GM23338 (cell line): ENCODE results near the gene ADGRB2. TPM values are rescaled to one million over a fixed set of nuclear protein-coding genes. Genes with fewer than 3 reads are reported as not detected.

Source experiments
- ATAC-seq: fragments of 200-7000 bp; cut with Tn5 transposase; 3 replicates; pipeline ENCODE4 v1.9.1; 2020
- DNase-seq: peaks from one replicate; pipeline ENCODE4 v3.0.0-alpha.2; 2015; ENCODE audit warnings: low spot score
- H2AFZ ChIP-seq: fragments of 200-600 bp; sonication (generic); 2 replicates; pipeline ENCODE4 v1.8.0; 2016; ENCODE audit warnings: antibody characterized with exemption, mild to moderate bottlenecking, moderate library complexity
- H3F3A ChIP-seq: fragments of 200-600 bp; sonication (generic); replicated peaks from 2 replicates; pipeline ENCODE4 v1.8.0; 2017; ENCODE audit warnings: antibody characterized with exemption, mixed run types, low read depth
- H3K27ac ChIP-seq: fragments of 200-600 bp; sonication (generic); 2 replicates; pipeline ENCODE4 v1.6.1; 2016; ENCODE audit warnings: low read depth
- H3K27me3 ChIP-seq: fragments of 200-600 bp; sonication (generic); 2 replicates; pipeline ENCODE4 v1.8.0; 2016; ENCODE audit warnings: mild to moderate bottlenecking, mixed run types, moderate library complexity; ENCODE audit not compliant: insufficient read depth
- H3K36me3 ChIP-seq: fragments of 200-600 bp; sonication (generic); 2 replicates; pipeline ENCODE4 v1.8.0; 2016; ENCODE audit warnings: mild to moderate bottlenecking; ENCODE audit not compliant: insufficient read depth
- H3K4me1 ChIP-seq: fragments of 200-600 bp; sonication (generic); 2 replicates; pipeline ENCODE4 v1.8.0; 2016; ENCODE audit warnings: mild to moderate bottlenecking, moderate library complexity; ENCODE audit not compliant: insufficient read depth
- H3K4me2 ChIP-seq: fragments of 200-600 bp; sonication (generic); 2 replicates; pipeline ENCODE4 v1.7.1; 2017; ENCODE audit warnings: mixed run types
- H3K4me3 ChIP-seq: fragments of 200-600 bp; sonication (generic); 2 replicates; pipeline ENCODE4 v1.6.1; 2016; ENCODE audit warnings: mixed run types
- H3K79me2 ChIP-seq: fragments of 200-600 bp; sonication (generic); replicated peaks from 2 replicates; pipeline ENCODE4 v1.8.0; 2017; ENCODE audit warnings: mild to moderate bottlenecking; ENCODE audit not compliant: insufficient read depth
- H3K9me2 ChIP-seq: fragments of 200-600 bp; sonication (generic); 2 replicates; pipeline ENCODE4 v1.8.0; 2017; ENCODE audit not compliant: insufficient read depth
- H4K20me1 ChIP-seq: fragments of 200-600 bp; sonication (generic); replicated peaks from 2 replicates; pipeline ENCODE4 v1.8.0; 2017; ENCODE audit warnings: mild to moderate bottlenecking; ENCODE audit not compliant: insufficient read depth
- H3K27ac Mint-ChIP-seq: 2 replicates; pipeline ENCODE4 v1.8.0; 2020; ENCODE audit warnings: inconsistent platforms, mild to moderate bottlenecking, moderate library complexity, mixed read lengths
- H3K27me3 Mint-ChIP-seq: 3 replicates; pipeline ENCODE4 v1.8.0; 2022; ENCODE audit warnings: low read depth, mild to moderate bottlenecking, moderate library complexity, mixed read lengths, inconsistent platforms; ENCODE audit not compliant: insufficient read depth, poor library complexity
- H3K36me3 Mint-ChIP-seq: 3 replicates; pipeline ENCODE4 v1.8.0; 2021; ENCODE audit warnings: low read depth, mild to moderate bottlenecking, inconsistent platforms, moderate library complexity, mixed read lengths
- H3K4me1 Mint-ChIP-seq: 3 replicates; pipeline ENCODE4 v1.8.0; 2020; ENCODE audit warnings: mild to moderate bottlenecking, inconsistent platforms, mixed read lengths
- H3K4me3 Mint-ChIP-seq: 3 replicates; pipeline ENCODE4 v1.8.0; 2021; ENCODE audit warnings: moderate library complexity, mild to moderate bottlenecking, inconsistent platforms, mixed read lengths
- H3K9me3 Mint-ChIP-seq: 3 replicates; pipeline ENCODE4 v1.8.0; 2020; ENCODE audit warnings: moderate library complexity, mild to moderate bottlenecking, inconsistent platforms, mixed read lengths
- CREB1 ChIP-seq: fragments of 250-450 bp; sonication (Bioruptor Pico); IDR thresholded peaks from 2 replicates; pipeline ENCODE4 v1.5.0; 2020; ENCODE audit warnings: low read depth, mild to moderate bottlenecking, moderate library complexity
- EZH2phosphoT487 ChIP-seq: fragments of 200-600 bp; sonication (generic); IDR thresholded peaks from one replicate; pipeline ENCODE4 v1.8.1; 2018; ENCODE audit warnings: antibody characterized with exemption; ENCODE audit not compliant: unreplicated experiment
- STAT1 ChIP-seq: IDR thresholded peaks from one replicate; pipeline ENCODE4 v1.6.1; 2016; ENCODE audit warnings: antibody characterized with exemption; ENCODE audit not compliant: unreplicated experiment
- ZNF114 ChIP-seq: fragments of 250-450 bp; sonication (Bioruptor Pico); IDR thresholded peaks from 2 replicates; pipeline ENCODE4 v1.5.0; 2020; ENCODE audit warnings: mild to moderate bottlenecking, moderate library complexity
- ZNF331 ChIP-seq: fragments of 250-450 bp; sonication (Bioruptor Pico); IDR thresholded peaks from 2 replicates; pipeline ENCODE4 v1.5.0; 2020; ENCODE audit warnings: low read depth, mild to moderate bottlenecking, moderate library complexity
- polyA plus RNA-seq: library from polyadenylated mRNA; unstranded; fragments of >200 nt; fragmentation: Nextera tagmentation; extraction: Ambion mirVana; gene quantifications from 2 replicates; pipeline ENCODE4 v1.2.1, GENCODE V29; 2016
- total RNA-seq: library from RNA; depleted of rRNA; stranded (reverse); fragments of >200 nt; shearing (Covaris generic); gene quantifications from 2 replicates; pipeline ENCODE4 v1.2.3, GENCODE V29; 2014
- TF ChIP-seq, protein P1 (sequence below), 2 experiments: fragments of 200-600 bp in 1 of 2; sonication (generic) in 1 of 2; conservative IDR thresholded peaks; 2 replicates each; pipeline versions ENCODE4 v1.5.1 to v1.6.1; 2016 to 2017; ENCODE audit warnings: antibody characterized with exemption in 2 of 2, low read depth in 2 of 2, mild to moderate bottlenecking in 2 of 2, moderate library complexity in 1 of 2
- TF ChIP-seq, protein P2 (sequence below): IDR thresholded peaks from 2 replicates; pipeline ENCODE4 v1.6.1; 2016; ENCODE audit warnings: antibody characterized with exemption
- TF ChIP-seq, protein P3 (sequence below): IDR thresholded peaks from one replicate; pipeline ENCODE4 v1.6.1; 2018; ENCODE audit warnings: antibody characterized with exemption; ENCODE audit not compliant: unreplicated experiment

The ADGRB2 gene
- total and polyA plus RNA-seq, 2 experiments from 2014 or later = 8.0 to 27.8 TPM

DNA sequence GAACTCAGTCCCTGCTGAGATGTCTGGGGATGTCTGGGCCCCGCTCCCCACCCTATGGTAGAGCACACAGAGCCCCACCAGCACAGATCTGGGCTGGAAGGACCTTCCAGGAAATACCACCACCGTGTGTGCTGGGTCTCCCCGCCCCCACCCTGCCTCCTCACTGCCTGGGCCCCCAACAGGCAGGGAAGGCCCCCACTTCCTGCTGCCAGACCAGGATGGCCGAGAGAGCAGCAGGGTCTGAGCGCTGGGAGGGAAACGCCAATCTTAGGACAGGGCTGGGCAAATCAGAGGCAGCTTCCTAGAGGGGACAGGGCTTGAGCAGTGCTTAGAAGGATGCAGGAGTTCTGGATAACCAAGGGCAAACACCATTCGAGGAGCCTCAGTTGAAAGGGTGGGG, 11.9 kb downstream of the ADGRB2 start:
- no peaks in the 10 kb centered on the region; the same call in 2 of the 3 replicates for H3K36me3 Mint-ChIP-seq
- Histone ChIP-seq H3K4me1 (peaks cover 15% of the 10 kb centered on the region), H3K4me3 (peak overlapping the region; percentile 28; the same call in 1 of the 2 replicates), H3K79me2 (0 out of 2 replicates have a peak, but pooled peaks cover 2% of the 10 kb centered on the region), H4K20me1 (no peaks in the 10 kb centered on the region), H3K27ac (no peak overlapping the region), H3K9me2 (no peaks in the 10 kb centered on the region), H2AFZ (no peak overlapping the region), H3K4me2 (peak overlapping the region; percentile 54; the same call in 1 of the 2 replicates), H3F3A (peaks cover 4% of the 10 kb centered on the region; the same call in 1 of the 2 replicates), H3K36me3 (no peaks in the 10 kb centered on the region), H3K27me3 (no peaks in the 10 kb centered on the region)
- peaks cover 10% of the 10 kb centered on the region for H3K27me3 Mint-ChIP-seq
- DNase-seq = peak; percentile 55
- H3K4me3 Mint-ChIP-seq = no peak overlapping the region
- TF ChIP-seq, protein P1, sequence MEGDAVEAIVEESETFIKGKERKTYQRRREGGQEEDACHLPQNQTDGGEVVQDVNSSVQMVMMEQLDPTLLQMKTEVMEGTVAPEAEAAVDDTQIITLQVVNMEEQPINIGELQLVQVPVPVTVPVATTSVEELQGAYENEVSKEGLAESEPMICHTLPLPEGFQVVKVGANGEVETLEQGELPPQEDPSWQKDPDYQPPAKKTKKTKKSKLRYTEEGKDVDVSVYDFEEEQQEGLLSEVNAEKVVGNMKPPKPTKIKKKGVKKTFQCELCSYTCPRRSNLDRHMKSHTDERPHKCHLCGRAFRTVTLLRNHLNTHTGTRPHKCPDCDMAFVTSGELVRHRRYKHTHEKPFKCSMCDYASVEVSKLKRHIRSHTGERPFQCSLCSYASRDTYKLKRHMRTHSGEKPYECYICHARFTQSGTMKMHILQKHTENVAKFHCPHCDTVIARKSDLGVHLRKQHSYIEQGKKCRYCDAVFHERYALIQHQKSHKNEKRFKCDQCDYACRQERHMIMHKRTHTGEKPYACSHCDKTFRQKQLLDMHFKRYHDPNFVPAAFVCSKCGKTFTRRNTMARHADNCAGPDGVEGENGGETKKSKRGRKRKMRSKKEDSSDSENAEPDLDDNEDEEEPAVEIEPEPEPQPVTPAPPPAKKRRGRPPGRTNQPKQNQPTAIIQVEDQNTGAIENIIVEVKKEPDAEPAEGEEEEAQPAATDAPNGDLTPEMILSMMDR (conservative IDR thresholded peaks at IDR 0.05; ENCODE audit: low read depth in 2 of 2) = no peak
- no peak for TF ChIP-seq CREB1 (CRISPR knock-in tag)
- TF ChIP-seq, protein P2, sequence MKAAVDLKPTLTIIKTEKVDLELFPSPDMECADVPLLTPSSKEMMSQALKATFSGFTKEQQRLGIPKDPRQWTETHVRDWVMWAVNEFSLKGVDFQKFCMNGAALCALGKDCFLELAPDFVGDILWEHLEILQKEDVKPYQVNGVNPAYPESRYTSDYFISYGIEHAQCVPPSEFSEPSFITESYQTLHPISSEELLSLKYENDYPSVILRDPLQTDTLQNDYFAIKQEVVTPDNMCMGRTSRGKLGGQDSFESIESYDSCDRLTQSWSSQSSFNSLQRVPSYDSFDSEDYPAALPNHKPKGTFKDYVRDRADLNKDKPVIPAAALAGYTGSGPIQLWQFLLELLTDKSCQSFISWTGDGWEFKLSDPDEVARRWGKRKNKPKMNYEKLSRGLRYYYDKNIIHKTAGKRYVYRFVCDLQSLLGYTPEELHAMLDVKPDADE = no peak; the same call in 1 of the 2 replicates
- TF ChIP-seq ZNF331 = no peak
- no peak for TF ChIP-seq STAT1
- no peak for TF ChIP-seq ZNF114 (CRISPR knock-in tag)
- TF ChIP-seq EZH2phosphoT487 = no peak
- peaks cover 44% of the 10 kb centered on the region for H3K4me1 Mint-ChIP-seq
- no peak overlapping the region for H3K27ac Mint-ChIP-seq
- no peaks in the 10 kb centered on the region; the same call in 2 of the 3 replicates for H3K9me3 Mint-ChIP-seq
- peak; percentile 49 for ATAC-seq

- Histone ChIP-seq H3K36me3 (no peaks in the 10 kb centered on the region), H3K27ac (no peak overlapping the region), H3K4me2 (peak overlapping the region; percentile 54; the same call in 1 of the 2 replicates), H3K27me3 (no peaks in the 10 kb centered on the region), H3K4me1 (peaks cover 16% of the 10 kb centered on the region), H3F3A (no peaks in the 10 kb centered on the region), H3K4me3 (peak overlapping the region; percentile 28; the same call in 1 of the 2 replicates), H3K79me2 (0 out of 2 replicates have a peak, but pooled peaks cover under 1% of the 10 kb centered on the region), H4K20me1 (no peaks in the 10 kb centered on the region), H3K9me2 (no peaks in the 10 kb centered on the region), H2AFZ (no peak overlapping the region)
- DNase-seq = no peak
- H3K27ac Mint-ChIP-seq = no peak overlapping the region
- H3K27me3 Mint-ChIP-seq = peaks cover 9% of the 10 kb centered on the region
- no peaks in the 10 kb centered on the region; the same call in 2 of the 3 replicates for H3K36me3 Mint-ChIP-seq
- H3K4me3 Mint-ChIP-seq = no peak overlapping the region
- H3K4me1 Mint-ChIP-seq = peaks cover 45% of the 10 kb centered on the region
- ATAC-seq = no peak
- H3K9me3 Mint-ChIP-seq = no peaks in the 10 kb centered on the region
- TF ChIP-seq, protein P1 (conservative IDR thresholded peaks at IDR 0.05; ENCODE audit: low read depth in 2 of 2) = no peak
- TF ChIP-seq, protein P3, sequence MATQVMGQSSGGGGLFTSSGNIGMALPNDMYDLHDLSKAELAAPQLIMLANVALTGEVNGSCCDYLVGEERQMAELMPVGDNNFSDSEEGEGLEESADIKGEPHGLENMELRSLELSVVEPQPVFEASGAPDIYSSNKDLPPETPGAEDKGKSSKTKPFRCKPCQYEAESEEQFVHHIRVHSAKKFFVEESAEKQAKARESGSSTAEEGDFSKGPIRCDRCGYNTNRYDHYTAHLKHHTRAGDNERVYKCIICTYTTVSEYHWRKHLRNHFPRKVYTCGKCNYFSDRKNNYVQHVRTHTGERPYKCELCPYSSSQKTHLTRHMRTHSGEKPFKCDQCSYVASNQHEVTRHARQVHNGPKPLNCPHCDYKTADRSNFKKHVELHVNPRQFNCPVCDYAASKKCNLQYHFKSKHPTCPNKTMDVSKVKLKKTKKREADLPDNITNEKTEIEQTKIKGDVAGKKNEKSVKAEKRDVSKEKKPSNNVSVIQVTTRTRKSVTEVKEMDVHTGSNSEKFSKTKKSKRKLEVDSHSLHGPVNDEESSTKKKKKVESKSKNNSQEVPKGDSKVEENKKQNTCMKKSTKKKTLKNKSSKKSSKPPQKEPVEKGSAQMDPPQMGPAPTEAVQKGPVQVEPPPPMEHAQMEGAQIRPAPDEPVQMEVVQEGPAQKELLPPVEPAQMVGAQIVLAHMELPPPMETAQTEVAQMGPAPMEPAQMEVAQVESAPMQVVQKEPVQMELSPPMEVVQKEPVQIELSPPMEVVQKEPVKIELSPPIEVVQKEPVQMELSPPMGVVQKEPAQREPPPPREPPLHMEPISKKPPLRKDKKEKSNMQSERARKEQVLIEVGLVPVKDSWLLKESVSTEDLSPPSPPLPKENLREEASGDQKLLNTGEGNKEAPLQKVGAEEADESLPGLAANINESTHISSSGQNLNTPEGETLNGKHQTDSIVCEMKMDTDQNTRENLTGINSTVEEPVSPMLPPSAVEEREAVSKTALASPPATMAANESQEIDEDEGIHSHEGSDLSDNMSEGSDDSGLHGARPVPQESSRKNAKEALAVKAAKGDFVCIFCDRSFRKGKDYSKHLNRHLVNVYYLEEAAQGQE = no peak
These were observed 12.3 kb downstream of the ADGRB2 start for GRCh38 chr1:31751822-31752241.
